MM.1S (cell line): ENCODE data around the gene GCSAML.

ENCODE experiments used
- DNase-seq: peaks from one replicate; pipeline ENCODE4 v3.0.0-alpha.2; 2015
- H2AFZ ChIP-seq: fragments of 300-600 bp; sonication (generic); 2 replicates; pipeline ENCODE4 v1.6.0; 2016; ENCODE audit warnings: antibody characterized with exemption, low read length
- H3F3A ChIP-seq: fragments of 300-600 bp; sonication (generic); 2 replicates; pipeline ENCODE4 v1.6.1; 2016; ENCODE audit warnings: mild to moderate bottlenecking, antibody characterized with exemption, low read length, moderate library complexity, mixed read lengths; ENCODE audit not compliant: insufficient read depth
- H3K27ac ChIP-seq: fragments of 300-600 bp; sonication (generic); 2 replicates; pipeline ENCODE4 v1.5.1; 2016; ENCODE audit warnings: mild to moderate bottlenecking, low read length
- H3K27me3 ChIP-seq: fragments of 300-600 bp; sonication (generic); replicated peaks from 2 replicates; pipeline ENCODE4 v1.6.0; 2016; ENCODE audit warnings: low read length; ENCODE audit not compliant: insufficient read depth
- H3K36me3 ChIP-seq: fragments of 300-600 bp; sonication (generic); replicated peaks from 2 replicates; pipeline ENCODE4 v1.6.1; 2016; ENCODE audit warnings: mild to moderate bottlenecking, low read length, mixed read lengths; ENCODE audit not compliant: insufficient read depth
- H3K4me1 ChIP-seq: fragments of 300-600 bp; sonication (generic); 2 replicates; pipeline ENCODE4 v1.6.1; 2016; ENCODE audit warnings: low read length, mixed read lengths
- H3K4me2 ChIP-seq: fragments of 300-600 bp; sonication (generic); 2 replicates; pipeline ENCODE4 v1.6.0; 2016; ENCODE audit warnings: low read depth, low read length
- H3K4me3 ChIP-seq: fragments of 300-600 bp; sonication (generic); 2 replicates; pipeline ENCODE4 v1.5.1; 2016; ENCODE audit warnings: low read length, mixed read lengths
- H3K79me2 ChIP-seq: fragments of 300-600 bp; sonication (generic); 2 replicates; pipeline ENCODE4 v1.6.1; 2016; ENCODE audit warnings: mixed run types, low read length, mixed read lengths
- H3K9ac ChIP-seq: fragments of 300-600 bp; sonication (generic); 2 replicates; pipeline ENCODE4 v1.6.1; 2016; ENCODE audit warnings: low read length, mixed read lengths
- H3K9me2 ChIP-seq: fragments of 300-600 bp; sonication (generic); replicated peaks from 2 replicates; pipeline ENCODE4 v1.6.1; 2016; ENCODE audit warnings: mild to moderate bottlenecking, low read length, mixed read lengths; ENCODE audit not compliant: insufficient read depth
- H3K9me3 ChIP-seq: fragments of 300-600 bp; sonication (generic); replicated peaks from 2 replicates; pipeline ENCODE4 v1.6.1; 2016; ENCODE audit warnings: mild to moderate bottlenecking, low read length, mixed read lengths; ENCODE audit not compliant: insufficient read depth
- H4K20me1 ChIP-seq: fragments of 300-600 bp; sonication (generic); 2 replicates; pipeline ENCODE4 v1.6.1; 2016; ENCODE audit warnings: mild to moderate bottlenecking, low read length, moderate library complexity, mixed read lengths; ENCODE audit not compliant: insufficient read depth
- CTCF ChIP-seq: fragments of 300-600 bp; sonication (generic); IDR thresholded peaks from 2 replicates; pipeline ENCODE4 v1.5.1; 2016; ENCODE audit warnings: antibody characterized with exemption, low read length, mixed read lengths
- EZH2 ChIP-seq: fragments of 300-600 bp; sonication (generic); optimal IDR thresholded peaks from 2 replicates; pipeline ENCODE3; 2017; ENCODE audit warnings: low read depth, mild to moderate bottlenecking, antibody characterized with exemption, low read length, mixed read lengths
- EZH2phosphoT487 ChIP-seq: fragments of 300-600 bp; sonication (generic); IDR thresholded peaks from 2 replicates; pipeline ENCODE4 v1.6.1; 2018; ENCODE audit warnings: antibody characterized with exemption, low read length

GCSAML gene

GRCh38 chr1:247548092-247548491, 842 bp upstream of the GCSAML start:
- Histone ChIP-seq H3K9me3 (no peaks in the 10 kb centered on the region), H3K4me3 (no peak overlapping the region), H3K27ac (no peak overlapping the region), H3K79me2 (no peaks in the 10 kb centered on the region), H3K9ac (no peak overlapping the region), H3K4me1 (no peaks in the 10 kb centered on the region), H3K36me3 (no peaks in the 10 kb centered on the region), H3K9me2 (no peaks in the 10 kb centered on the region), H4K20me1 (no peaks in the 10 kb centered on the region), H3K4me2 (no peak overlapping the region), H3F3A (no peaks in the 10 kb centered on the region), H2AFZ (no peak overlapping the region), H3K27me3 (no peaks in the 10 kb centered on the region)
- TF ChIP-seq EZH2phosphoT487 (no peak), CTCF (no peak), EZH2 (no peak)
- DNase-seq = no peak

- H3K9me3 ChIP-seq = no peaks in the 10 kb centered on the region
- TF ChIP-seq EZH2phosphoT487 = no peak
- TF ChIP-seq CTCF = no peak
- TF ChIP-seq EZH2 = no peak
- H3K9ac ChIP-seq = no peak overlapping the region
- H3F3A ChIP-seq = no peaks in the 10 kb centered on the region
- no peak overlapping the region for H3K4me2 ChIP-seq
- no peaks in the 10 kb centered on the region for H3K36me3 ChIP-seq
- no peaks in the 10 kb centered on the region for H4K20me1 ChIP-seq
- no peak overlapping the region for H3K4me3 ChIP-seq
- no peaks in the 10 kb centered on the region for H3K4me1 ChIP-seq
- no peak for DNase-seq
- H3K27me3 ChIP-seq = no peaks in the 10 kb centered on the region
- no peaks in the 10 kb centered on the region for H3K9me2 ChIP-seq
- H3K27ac ChIP-seq = no peak overlapping the region
- H3K79me2 ChIP-seq = no peaks in the 10 kb centered on the region
- no peak overlapping the region for H2AFZ ChIP-seq
These were observed 2.8 kb downstream of the GCSAML start for GRCh38 chr1:247551721-247552120.

GRCh38 chr1:247552231-247552630, 3.3 kb downstream of the GCSAML start:
- no peak for DNase-seq
- no peaks in the 10 kb centered on the region for H3K4me1 ChIP-seq
- no peak for TF ChIP-seq EZH2
- TF ChIP-seq EZH2phosphoT487 = no peak
- no peak for TF ChIP-seq CTCF
- no peak overlapping the region for H3K9ac ChIP-seq
- H3F3A ChIP-seq = no peaks in the 10 kb centered on the region
- H3K27me3 ChIP-seq = no peaks in the 10 kb centered on the region
- H4K20me1 ChIP-seq = no peaks in the 10 kb centered on the region
- no peak overlapping the region for H3K4me3 ChIP-seq
- no peak overlapping the region for H2AFZ ChIP-seq
- H3K9me2 ChIP-seq = no peaks in the 10 kb centered on the region
- H3K36me3 ChIP-seq = no peaks in the 10 kb centered on the region
- H3K4me2 ChIP-seq = no peak overlapping the region
- H3K9me3 ChIP-seq = no peaks in the 10 kb centered on the region
- H3K79me2 ChIP-seq = no peaks in the 10 kb centered on the region
- no peak overlapping the region for H3K27ac ChIP-seq
